ENCODE measurements around the gene SPNS3. TPM values are rescaled to one million over a fixed set of nuclear protein-coding genes. Genes with fewer than 3 reads are reported as not detected.

SPNS3 gene
- total and polyA plus RNA-seq, 2 of the 4 experiments (the other 2 are of a cell fraction): 0.18 TPM; not detected in 1

- no peak overlapping the region for H4K5ac ChIP-seq (ENCODE audit: low read depth, low read length)
- no peaks in the 10 kb centered on the region for H3K4me1 ChIP-seq (ENCODE audit: control insufficient read depth, insufficient read depth, low read length)
- DNase-seq (no peak), ATAC-seq (ENCODE audit: low read depth) (no peak)
- no peak overlapping the region for H3K27ac ChIP-seq (ENCODE audit: insufficient read depth, low read length)
- no peaks in the 10 kb centered on the region for H3K79me1 ChIP-seq (ENCODE audit: low read depth in 1 of 2, low read length in 2 of 2)
- H3K9me1 ChIP-seq (ENCODE audit: insufficient read depth, low read length): no peaks in the 10 kb centered on the region
- TF ChIP-seq CEBPB (IDR thresholded peaks at IDR 0.05; ENCODE audit: low read depth, low read length) (no peak), RCOR1 (IDR thresholded peaks at IDR 0.05; ENCODE audit: insufficient replicate concordance, low read length) (no peak)
- no peak overlapping the region for H2BK15ac ChIP-seq (ENCODE audit: low read depth, low read length)
- WGBS, 2 experiments (ENCODE audit: extremely low coverage in 2 of 2, insufficient read length in 1 of 2): 80% methylated on average over 1 of the region's 8 CpGs; no CpG with 5 or more reads in 1 of the 2 experiments
- H3K9ac ChIP-seq (ENCODE audit: low read depth, low read length): no peak overlapping the region
- H3K27me3 ChIP-seq (ENCODE audit: control insufficient read depth, insufficient read depth, low read length): peaks cover 14% of the 10 kb centered on the region
- H3K18ac ChIP-seq (ENCODE audit: low read depth, low read length): no peak overlapping the region
- H3K56ac ChIP-seq (ENCODE audit: extremely low read depth, insufficient read depth, low read length): no peak overlapping the region
- H3K14ac ChIP-seq (replicated peaks; ENCODE audit: low read depth, low read length): no peak overlapping the region
- intact Hi-C loops (cut with micrococcal nuclease) (no loop called here), in situ Hi-C loops (cut with MboI; ENCODE audit: low sequenced_read_pairs) (no loop called here), dilution Hi-C loops (cut with HindIII; ENCODE audit: low sequenced_read_pairs, unreplicated experiment) (no loop called here)
- no TSS peak for BruUV-seq (replicated peaks)
- H3K4me3 ChIP-seq (ENCODE audit: insufficient read depth, low read depth, low read length): no peak overlapping the region
- no peak overlapping the region for H2BK120ac ChIP-seq (ENCODE audit: low read depth, low read length)
- ChIA-PET POLR2A (ENCODE audit: unreplicated experiment) (no interaction called here), CTCF (no interaction called here)
- no peak overlapping the region for H2AFZ ChIP-seq (replicated peaks; ENCODE audit: low read length, poor library complexity)
- H4K91ac ChIP-seq (ENCODE audit: insufficient read depth, low read depth, low read length): no peak overlapping the region
- H3K4ac ChIP-seq (ENCODE audit: low read depth, low read length): no peak overlapping the region
- no peaks in the 10 kb centered on the region; the same call in 1 of the 2 replicates for H3K9me3 ChIP-seq (ENCODE audit: control insufficient read depth, insufficient read depth, low read length)
- no peak overlapping the region for H3K4me2 ChIP-seq (ENCODE audit: low read depth, low read length)
- H4K20me1 ChIP-seq (ENCODE audit: insufficient read depth, low read length): no peaks in the 10 kb centered on the region; the same call in 1 of the 2 replicates
- H2AK5ac ChIP-seq (ENCODE audit: low read depth, low read length): no peak overlapping the region
- no peak overlapping the region for H2AK9ac ChIP-seq (replicated peaks; ENCODE audit: low read depth, low read length, poor library complexity)
- no peak overlapping the region for H2BK5ac ChIP-seq (ENCODE audit: low read depth, low read length, poor library complexity, severe bottlenecking)
- H4K8ac ChIP-seq (ENCODE audit: low read depth in 2 of 2, low read length in 2 of 2): no peak overlapping the region
- H2BK20ac ChIP-seq (ENCODE audit: low read depth, low read length): no peak overlapping the region
- no peaks in the 10 kb centered on the region for H3K36me3 ChIP-seq (ENCODE audit: control insufficient read depth, insufficient read depth, low read length)
- H3K23ac ChIP-seq (ENCODE audit: low read depth, low read length): no peak overlapping the region
Observed at GRCh38 chr17:4465786-4466185, 32.0 kb downstream of the SPNS3 start.

Measured in IMR-90 (cell line).